Mucosa of descending colon (tissue), 3 donors: ENCODE results near the gene CTSA. TPM values are rescaled to one million over a fixed set of nuclear protein-coding genes. Genes with fewer than 3 reads are reported as not detected.

Source experiments
- ATAC-seq: fragments of 200-7000 bp; cut with Tn5 transposase; one replicate; pipeline ENCODE4 v1.9.1; 2020; ENCODE audit warnings: mild to moderate bottlenecking, moderate library complexity
- DNase-seq, 3 donors: peaks; one replicate each; pipeline ENCODE4 v3.0.0-alpha.2; 2020
- H3K36me3 ChIP-seq: fragments of 200-600 bp; one replicate; pipeline ENCODE4 v1.8.0; 2021; ENCODE audit warnings: low read depth, mild to moderate bottlenecking
- H3K4me1 ChIP-seq: fragments of 200-600 bp; one replicate; pipeline ENCODE4 v1.8.0; 2021; ENCODE audit warnings: low read depth, mild to moderate bottlenecking
- H3K4me3 ChIP-seq: fragments of 200-600 bp; one replicate; pipeline ENCODE4 v1.8.0; 2021; ENCODE audit warnings: mild to moderate bottlenecking
- H3K9me3 ChIP-seq: fragments of 200-600 bp; one replicate; pipeline ENCODE4 v1.8.0; 2021; ENCODE audit warnings: mild to moderate bottlenecking
- CTCF ChIP-seq: fragments of 200-600 bp; IDR thresholded peaks from one replicate; pipeline ENCODE4 v1.8.0; 2022; ENCODE audit warnings: antibody characterized with exemption, mild to moderate bottlenecking
- intact Hi-C, 2 donors: fragments of 100-400 bp; cut with DNase I in 1 of 2; cut with micrococcal nuclease in 1 of 2; formaldehyde crosslinking; loops; one replicate each; pipeline versions ENCODE4 v1.11.0 to v1.11.1; 2022; cut with DNase I, micrococcal nuclease
- total RNA-seq, 3 donors: library from RNA; stranded (reverse); fragmentation: NEBNext Ultra II Directional in 2 of 3; extraction: Animal tissue kit (Norgen Biotek cat#: 25700) in 2 of 3; gene quantifications; one replicate each; pipeline versions ENCODE4 v1.2.1 to v1.2.4, GENCODE V29; 2021 to 2023
- donor health status: DM: no; HTN: no; CAD: no; lungs with moderate emphysema.
- donor health status: DM: no; HTN: no; CAD: no.
- donor health status: DM: no; HTN: yes; CAD: no.

Gene CTSA
- total RNA-seq, 3 donors from 2014 or later, result 292 to 542 (median 436) TPM

GRCh38 chr20:45944965-45945677, 54.0 kb downstream of the CTSA start:
- DNase-seq, result no peak
- Histone ChIP-seq H3K9me3 (no peaks in the 10 kb centered on the region), H3K4me3 (no peak overlapping the region), H3K36me3 (peaks cover 27% of the 10 kb centered on the region), H3K4me1 (no peaks in the 10 kb centered on the region)
- ATAC-seq, result no peak
- intact Hi-C loops, result no loop called here
- no peak for TF ChIP-seq CTCF

- intact Hi-C loops, result no loop called here
- TF ChIP-seq CTCF, result no peak
- H3K36me3 ChIP-seq, result peaks cover 26% of the 10 kb centered on the region
- H3K4me3 ChIP-seq, result no peak overlapping the region
- no peaks in the 10 kb centered on the region for H3K9me3 ChIP-seq
- DNase-seq, result no peak
- ATAC-seq, result peak; percentile 2
- H3K4me1 ChIP-seq, result no peaks in the 10 kb centered on the region
These were observed 54.6 kb downstream of the CTSA start for GRCh38 chr20:45945678-45946148.

- DNase-seq, result no peak
- no peaks in the 10 kb centered on the region for H3K4me1 ChIP-seq
- intact Hi-C loops, result no loop called here
- no peaks in the 10 kb centered on the region for H3K9me3 ChIP-seq
- H3K4me3 ChIP-seq, result no peak overlapping the region
- peak; percentile 64 for ATAC-seq
- H3K36me3 ChIP-seq, result peaks cover 26% of the 10 kb centered on the region
- no peak for TF ChIP-seq CTCF
These were observed 55.2 kb downstream of the CTSA start for GRCh38 chr20:45946149-45946970.

GRCh38 chr20:45947110-45947866, 56.2 kb downstream of the CTSA start:
- no peaks in the 10 kb centered on the region for H3K9me3 ChIP-seq
- DNase-seq (no peak), ATAC-seq (no peak)
- H3K4me3 ChIP-seq, result no peak overlapping the region
- TF ChIP-seq CTCF, result no peak
- H3K4me1 ChIP-seq, result no peaks in the 10 kb centered on the region
- intact Hi-C loops, result no loop called here
- peaks cover 34% of the 10 kb centered on the region for H3K36me3 ChIP-seq

GRCh38 chr20:45948261-45948733, 57.2 kb downstream of the CTSA start:
- intact Hi-C loops, result no loop called here
- Histone ChIP-seq H3K36me3 (peaks cover 36% of the 10 kb centered on the region), H3K4me3 (no peak overlapping the region), H3K9me3 (no peaks in the 10 kb centered on the region), H3K4me1 (no peaks in the 10 kb centered on the region)
- TF ChIP-seq CTCF, result no peak
- no peak for ATAC-seq
- DNase-seq, result no peak
